H1 (cell line): Measurements from ENCODE around the gene DHDDS. TPM values are rescaled to one million over a fixed set of nuclear protein-coding genes. Genes with fewer than 3 reads are reported as not detected.

Experiments
- CHD1 ChIP-seq: IDR thresholded peaks from 2 replicates; pipeline ENCODE4 v1.6.1; 2012; ENCODE audit warnings: low read depth, low read length, improper control_type of control experiment
- CHD2 ChIP-seq: IDR thresholded peaks from 2 replicates; pipeline ENCODE4 v1.6.1; 2012; ENCODE audit warnings: low read length, improper control_type of control experiment
- PHF8 ChIP-seq: fragments of 200-600 bp; sonication (generic); conservative IDR thresholded peaks from 2 replicates; pipeline ENCODE4 v1.7.1; 2012; ENCODE audit warnings: low read depth, mild to moderate bottlenecking, inconsistent platforms, low read length, moderate library complexity
- SAP30 ChIP-seq: fragments of 300-600 bp; sonication (generic); IDR thresholded peaks from 2 replicates; pipeline ENCODE4 v1.7.1; 2012; ENCODE audit warnings: low read length, moderate library complexity, mild to moderate bottlenecking, inconsistent platforms; ENCODE audit not compliant: insufficient read depth, insufficient replicate concordance
- TBP ChIP-seq: IDR thresholded peaks from 2 replicates; pipeline ENCODE4 v1.6.1; 2011; ENCODE audit warnings: low read depth, low read length, improper control_type of control experiment
- polyA plus RNA-seq, 7 experiments: library from polyadenylated mRNA; depleted of rRNA in 3 of 7; stranded (reverse) in 5 of 7; unstranded in 2 of 7; fragments of >200 nt in 5 of 7; fragments of 200-250 nt in 2 of 7; gene quantifications; 1 replicate in 5 of 7; 2 replicates in 1 of 7; 4 replicates in 1 of 7; pipeline versions ENCODE4 v1.2.1 to v1.2.3, GENCODE V29; 2011 to 2013; ENCODE audit warnings: missing spikeins in 2 of 7, mixed read lengths in 2 of 7
- total RNA-seq: library from RNA; stranded (reverse); fragmentation: NEBNext Ultra II Directional; extraction: Animal tissue kit (Norgen Biotek cat#: 25700); gene quantifications from 2 replicates; pipeline ENCODE4 v1.2.1, GENCODE V29; 2021

DHDDS gene
- total and polyA plus RNA-seq, 2 of the 8 experiments (the other 6 are each of a cell fraction or from before 2014, with no cell fraction given), result 28.3 to 44.6 TPM

- peak; percentile 69 for TF ChIP-seq PHF8
- TF ChIP-seq CHD2, result no peak
- TF ChIP-seq CHD1, result peak; percentile 51; the same call in 1 of the 2 replicates
- peak; percentile 88 for TF ChIP-seq TBP
- peak; percentile 19 for TF ChIP-seq SAP30
Measured at GRCh38 chr1:26410706-26411623, 21.2 kb upstream of the DHDDS start, which contains the start of gene LIN28A (continued).
